Neural crest cell (in vitro differentiated cells): ENCODE measurements around the gene KLK11. TPM values are rescaled to one million over a fixed set of nuclear protein-coding genes. Genes with fewer than 3 reads are reported as not detected.

Source experiments
- DNase-seq: peaks from one replicate; pipeline ENCODE4 v3.0.0; 2021; ENCODE audit warnings: low read depth, mixed read lengths, low spot score
- H3K27ac Mint-ChIP-seq: one replicate; pipeline ENCODE4 v1.8.0; 2021; ENCODE audit warnings: mild to moderate bottlenecking, mixed read lengths; ENCODE audit not compliant: unreplicated experiment
- H3K27me3 Mint-ChIP-seq: 2 replicates; pipeline ENCODE4 v1.8.0; 2021; ENCODE audit warnings: low read depth, mild to moderate bottlenecking, mixed read lengths
- H3K36me3 Mint-ChIP-seq: 2 replicates; pipeline ENCODE4 v1.8.0; 2021; ENCODE audit warnings: low read depth, mild to moderate bottlenecking, mixed read lengths
- H3K4me1 Mint-ChIP-seq: 2 replicates; pipeline ENCODE4 v1.8.0; 2021; ENCODE audit warnings: mixed read lengths
- H3K4me3 Mint-ChIP-seq: one replicate; pipeline ENCODE4 v1.8.0; 2021; ENCODE audit warnings: mild to moderate bottlenecking, mixed read lengths
- H3K9me3 Mint-ChIP-seq: 2 replicates; pipeline ENCODE4 v1.8.0; 2021; ENCODE audit warnings: mixed read lengths
- total RNA-seq: library from RNA; stranded (reverse); gene quantifications from 2 replicates; pipeline ENCODE4 v1.2.1, GENCODE V29; 2021
- TF ChIP-seq, protein P1 (sequence below): fragments of 200-600 bp; sonication (generic); conservative IDR thresholded peaks from 2 replicates; pipeline ENCODE4 v1.5.0; 2021; ENCODE audit warnings: antibody characterized with exemption, mild to moderate bottlenecking

The KLK11 gene
- total RNA-seq, 1 donor from 2014 or later: not detected

DNA sequence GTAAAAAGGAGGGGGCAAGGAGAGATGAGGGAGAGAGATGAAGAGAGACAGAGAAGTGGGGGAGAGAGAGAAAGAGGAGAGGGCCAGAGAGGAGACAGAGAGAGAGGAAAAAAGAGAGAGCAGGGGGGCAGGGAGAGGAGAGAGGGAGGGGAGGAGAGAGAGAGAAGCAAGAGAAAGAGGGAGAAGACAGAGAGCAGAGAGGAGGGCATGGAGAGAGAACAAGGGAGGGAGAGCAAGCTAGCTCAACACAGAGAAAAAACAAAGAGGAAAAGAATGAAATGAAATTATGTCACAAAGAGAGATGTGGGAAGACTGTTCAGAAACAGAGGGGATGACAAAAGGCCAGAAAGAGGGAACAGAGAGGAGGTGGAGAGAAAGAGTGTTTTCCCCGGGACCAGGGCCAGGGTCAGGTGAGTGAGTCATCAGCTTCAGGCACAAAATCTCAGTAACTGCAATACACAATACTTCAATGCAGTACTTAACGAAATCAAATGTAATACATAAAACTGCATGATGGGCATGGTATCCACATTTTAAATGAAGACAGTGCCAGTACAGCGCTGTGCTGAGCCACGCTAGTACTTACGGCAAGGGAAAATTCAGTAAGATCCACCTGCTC lies 47.5 kb downstream of the KLK11 start:
- Mint-ChIP-seq H3K27me3 (peaks cover 32% of the 10 kb centered on the region), H3K9me3 (peaks cover 3% of the 10 kb centered on the region), H3K27ac (no peak overlapping the region), H3K4me1 (peaks cover 20% of the 10 kb centered on the region), H3K4me3 (no peak overlapping the region), H3K36me3 (no peaks in the 10 kb centered on the region)
- no peak for DNase-seq
- TF ChIP-seq, protein P1, sequence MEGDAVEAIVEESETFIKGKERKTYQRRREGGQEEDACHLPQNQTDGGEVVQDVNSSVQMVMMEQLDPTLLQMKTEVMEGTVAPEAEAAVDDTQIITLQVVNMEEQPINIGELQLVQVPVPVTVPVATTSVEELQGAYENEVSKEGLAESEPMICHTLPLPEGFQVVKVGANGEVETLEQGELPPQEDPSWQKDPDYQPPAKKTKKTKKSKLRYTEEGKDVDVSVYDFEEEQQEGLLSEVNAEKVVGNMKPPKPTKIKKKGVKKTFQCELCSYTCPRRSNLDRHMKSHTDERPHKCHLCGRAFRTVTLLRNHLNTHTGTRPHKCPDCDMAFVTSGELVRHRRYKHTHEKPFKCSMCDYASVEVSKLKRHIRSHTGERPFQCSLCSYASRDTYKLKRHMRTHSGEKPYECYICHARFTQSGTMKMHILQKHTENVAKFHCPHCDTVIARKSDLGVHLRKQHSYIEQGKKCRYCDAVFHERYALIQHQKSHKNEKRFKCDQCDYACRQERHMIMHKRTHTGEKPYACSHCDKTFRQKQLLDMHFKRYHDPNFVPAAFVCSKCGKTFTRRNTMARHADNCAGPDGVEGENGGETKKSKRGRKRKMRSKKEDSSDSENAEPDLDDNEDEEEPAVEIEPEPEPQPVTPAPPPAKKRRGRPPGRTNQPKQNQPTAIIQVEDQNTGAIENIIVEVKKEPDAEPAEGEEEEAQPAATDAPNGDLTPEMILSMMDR: no peak

DNA sequence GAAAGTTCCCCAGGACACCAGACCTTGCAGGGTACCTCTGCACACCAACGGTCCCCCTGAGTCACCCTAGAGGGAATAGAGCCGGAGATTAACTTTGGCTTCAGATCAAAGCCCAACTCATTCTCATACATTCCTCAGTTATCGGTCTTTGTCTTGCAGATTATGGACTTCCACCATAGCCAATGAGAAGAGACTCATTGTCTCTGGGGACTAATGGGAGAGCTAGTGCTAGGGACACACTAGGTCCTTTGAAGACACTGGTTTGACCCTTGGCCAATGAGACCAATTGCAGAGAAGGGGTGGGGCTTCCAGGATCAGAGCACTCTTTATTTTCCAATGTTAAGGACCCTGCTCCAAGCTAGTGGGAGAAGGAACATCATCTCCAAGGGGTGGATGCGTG lies 48.8 kb downstream of the KLK11 start:
- Mint-ChIP-seq H3K27me3 (peaks cover 33% of the 10 kb centered on the region), H3K4me1 (peaks cover 20% of the 10 kb centered on the region), H3K27ac (peak overlapping the region; percentile 24), H3K9me3 (peaks cover 3% of the 10 kb centered on the region), H3K4me3 (no peak overlapping the region), H3K36me3 (no peaks in the 10 kb centered on the region)
- no peak for DNase-seq
- TF ChIP-seq, protein P1: no peak

DNA sequence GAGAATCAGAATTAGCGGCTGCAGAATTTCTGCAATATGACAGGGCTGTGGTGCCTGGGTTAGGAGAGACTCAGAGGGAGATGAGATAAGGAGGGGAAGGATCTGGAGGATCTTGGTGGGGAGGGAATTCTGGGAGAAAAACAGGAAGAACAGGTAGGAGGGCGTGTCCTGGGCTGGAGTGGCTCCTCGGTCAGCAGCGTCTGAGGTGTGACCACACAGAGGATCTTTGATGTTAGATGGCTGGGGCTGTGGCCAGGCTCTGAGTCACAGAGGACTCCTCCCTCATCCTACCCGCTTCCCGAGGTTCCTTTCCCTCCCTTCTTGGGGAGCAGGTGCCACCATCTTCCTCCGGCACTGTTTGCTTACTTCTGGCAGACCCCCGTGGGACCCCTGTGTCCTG lies 50.6 kb downstream of the KLK11 start:
- no peak for DNase-seq
- Mint-ChIP-seq H3K36me3 (no peaks in the 10 kb centered on the region), H3K27me3 (peaks cover 21% of the 10 kb centered on the region), H3K9me3 (peaks cover 3% of the 10 kb centered on the region), H3K27ac (no peak overlapping the region), H3K4me3 (no peak overlapping the region), H3K4me1 (peaks cover 23% of the 10 kb centered on the region)
- TF ChIP-seq, protein P1: no peak

DNA sequence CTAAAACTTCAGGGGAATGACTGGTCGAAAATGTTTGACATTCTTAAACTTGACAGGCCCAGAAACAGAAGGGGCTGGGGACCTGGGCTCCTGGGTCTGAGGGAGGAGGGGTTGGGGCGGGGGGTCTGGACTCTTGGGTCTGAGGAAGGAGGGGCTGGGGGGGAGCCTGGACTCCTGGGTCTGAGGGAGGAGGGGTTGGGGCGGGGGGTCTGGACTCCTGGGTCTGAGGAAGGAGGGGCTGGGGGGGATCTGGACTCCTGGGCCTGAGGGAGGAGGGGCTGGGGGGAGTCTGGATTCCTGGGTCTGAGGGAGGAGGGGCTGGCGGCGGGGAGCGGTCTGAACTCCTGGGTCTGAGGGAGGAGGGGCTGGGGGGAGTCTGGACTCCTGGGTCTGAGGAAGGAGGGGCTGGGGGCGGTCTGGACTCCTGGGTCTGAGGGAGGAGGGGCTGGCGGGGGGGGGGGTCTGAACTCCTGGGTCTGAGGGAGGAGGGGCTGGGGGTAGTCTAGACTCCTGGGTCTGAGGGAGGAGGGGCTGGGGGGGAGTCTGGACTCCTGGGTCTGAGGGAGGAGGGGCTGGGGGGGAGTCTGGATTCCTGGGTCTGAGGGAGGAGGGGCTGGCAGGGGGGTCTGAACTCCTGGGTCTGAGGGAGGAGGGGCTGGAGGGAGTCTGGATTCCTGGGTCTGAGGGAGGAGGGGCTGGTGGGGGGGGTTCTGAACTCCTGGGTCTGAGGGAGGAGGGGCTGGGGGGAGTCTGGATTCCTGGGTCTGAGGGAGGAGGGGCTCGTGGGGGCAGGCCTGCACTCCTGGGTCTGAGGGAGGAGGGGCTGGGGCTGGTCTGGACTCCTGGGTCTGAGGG lies 51.5 kb downstream of the KLK11 start:
- Mint-ChIP-seq H3K4me1 (peaks cover 30% of the 10 kb centered on the region), H3K9me3 (peaks cover 3% of the 10 kb centered on the region), H3K27ac (no peak overlapping the region), H3K36me3 (no peaks in the 10 kb centered on the region), H3K27me3 (peaks cover 20% of the 10 kb centered on the region), H3K4me3 (no peak overlapping the region)
- DNase-seq: no peak
- TF ChIP-seq, protein P1: no peak

DNA sequence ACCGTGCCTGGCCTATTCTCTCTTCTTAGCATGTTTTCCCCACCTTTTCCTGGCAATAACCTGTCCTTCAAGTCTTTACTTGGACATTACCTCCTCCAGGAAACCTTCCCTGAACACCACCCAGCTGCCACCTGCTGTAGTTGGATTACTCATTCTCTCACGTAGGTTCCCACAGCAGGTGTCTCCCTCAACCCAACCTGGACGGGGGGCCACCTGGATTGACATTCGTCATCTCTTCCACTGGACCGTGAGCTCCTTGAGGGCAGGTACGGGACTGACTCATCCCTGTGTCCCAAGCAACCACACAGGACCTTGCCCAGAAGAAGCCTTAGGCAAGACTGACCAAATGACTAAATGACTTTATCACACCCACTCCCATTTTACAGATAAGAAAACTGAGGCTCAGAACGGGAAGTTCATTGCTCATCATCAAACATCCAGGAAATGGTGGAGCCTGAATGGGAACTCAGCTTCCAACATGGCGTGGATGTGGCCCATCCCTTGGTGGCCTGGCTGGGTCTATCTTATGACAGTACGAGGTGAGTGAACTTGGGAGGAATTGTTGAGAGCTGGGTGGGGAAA lies 53.5 kb downstream of the KLK11 start:
- Mint-ChIP-seq H3K4me3 (no peak overlapping the region), H3K27me3 (peaks cover 20% of the 10 kb centered on the region), H3K4me1 (peaks cover 30% of the 10 kb centered on the region), H3K36me3 (no peaks in the 10 kb centered on the region), H3K27ac (no peak overlapping the region), H3K9me3 (peaks cover 3% of the 10 kb centered on the region)
- TF ChIP-seq, protein P1: no peak
- no peak for DNase-seq

Other genes starting within 250 kb of the KLK11 start
- not detected in 2 replicates for gene ACP4, start 236.2 kb downstream of the KLK11 start, total RNA-seq
- gene KLK1, start 202.8 kb downstream of the KLK11 start, total RNA-seq: 0.44 TPM in 1 of 2 replicates, not detected in the other
- gene KLK15, start 193.0 kb downstream of the KLK11 start, total RNA-seq: not detected in 2 replicates
- not detected in 2 replicates for gene KLK3, start 171.7 kb downstream of the KLK11 start, total RNA-seq
- gene KLK2, start 153.2 kb downstream of the KLK11 start, total RNA-seq: not detected in 2 replicates
- gene KLK4, start 115.2 kb downstream of the KLK11 start, total RNA-seq: not detected in 2 replicates
- gene KLK5, start 73.6 kb downstream of the KLK11 start, total RNA-seq: not detected in 2 replicates
- gene KLK6, start 57.0 kb downstream of the KLK11 start, total RNA-seq: 1.7 and 2.5 TPM in 2 replicates
- not detected in 2 replicates for gene KLK7, start 42.7 kb downstream of the KLK11 start, total RNA-seq
- not detected in 2 replicates for gene KLK8, start 25.0 kb downstream of the KLK11 start, total RNA-seq
- not detected in 2 replicates for gene KLK10, start 6.9 kb downstream of the KLK11 start, total RNA-seq
- not detected in 2 replicates for gene KLK12, start 8.4 kb upstream of the KLK11 start, total RNA-seq
- gene KLK13, start 38.5 kb upstream of the KLK11 start, total RNA-seq: not detected in 2 replicates
- gene KLK14, start 56.3 kb upstream of the KLK11 start, total RNA-seq: 0.26 and 0.75 TPM in 2 replicates
- 8.3 and 8.4 TPM in 2 replicates for gene CTU1, start 81.8 kb upstream of the KLK11 start, total RNA-seq
- not detected in 2 replicates for gene SIGLEC9, start 98.3 kb upstream of the KLK11 start, total RNA-seq
- gene SIGLEC7, start 115.7 kb upstream of the KLK11 start, total RNA-seq: not detected in 2 replicates
- gene CD33, start 198.5 kb upstream of the KLK11 start, total RNA-seq: not detected in 2 replicates
- not detected in 2 replicates for gene SIGLECL1, start 224.5 kb upstream of the KLK11 start, total RNA-seq